Kidney epithelial cell (primary cell): ENCODE measurements around the gene MTHFSD. TPM values are rescaled to one million over a fixed set of nuclear protein-coding genes. Genes with fewer than 3 reads are reported as not detected.

Experiments used
- DNase-seq: peaks from one replicate; pipeline ENCODE4 v3.0.0-alpha.2; 2010; ENCODE audit warnings: low read depth
- H3K27me3 ChIP-seq: 2 replicates; pipeline ENCODE4 v1.6.0; 2011; ENCODE audit warnings: low read length; ENCODE audit not compliant: control insufficient read depth, insufficient read depth
- H3K36me3 ChIP-seq: 2 replicates; pipeline ENCODE4 v1.5.1; 2011; ENCODE audit warnings: low read length; ENCODE audit not compliant: control insufficient read depth, insufficient read depth
- H3K4me3 ChIP-seq: 2 replicates; pipeline ENCODE4 v1.5.1; 2011; ENCODE audit warnings: low read depth, mild to moderate bottlenecking, control low read depth, low read length
- CTCF ChIP-seq: IDR thresholded peaks from 2 replicates; pipeline ENCODE4 v1.5.1; 2011; ENCODE audit warnings: mild to moderate bottlenecking, moderate library complexity, low read length, control low read depth, inconsistent platforms; ENCODE audit not compliant: insufficient read depth, poor library complexity, severe bottlenecking
- total RNA-seq: library from RNA; depleted of rRNA; stranded (reverse); fragments of >200 nt; gene quantifications from 2 replicates; pipeline ENCODE4 v1.2.3, GENCODE V29; 2015

MTHFSD gene
- total RNA-seq, 1 donor from 2014 or later = 26.1 TPM

GRCh38 chr16:86496929-86497461, 58.0 kb downstream of the MTHFSD start:
- no peak for TF ChIP-seq CTCF
- no peaks in the 10 kb centered on the region for H3K36me3 ChIP-seq
- no peak for DNase-seq
- H3K27me3 ChIP-seq = peaks cover 98% of the 10 kb centered on the region
- H3K4me3 ChIP-seq = no peak overlapping the region

GRCh38 chr16:86496262-86496928, 58.6 kb downstream of the MTHFSD start:
- peaks cover 98% of the 10 kb centered on the region for H3K27me3 ChIP-seq
- H3K4me3 ChIP-seq = no peak overlapping the region
- DNase-seq = no peak
- no peaks in the 10 kb centered on the region for H3K36me3 ChIP-seq
- TF ChIP-seq CTCF = no peak

GRCh38 chr16:86495756-86496261, 59.2 kb downstream of the MTHFSD start:
- Histone ChIP-seq H3K36me3 (no peaks in the 10 kb centered on the region), H3K27me3 (peaks cover 97% of the 10 kb centered on the region), H3K4me3 (no peak overlapping the region)
- TF ChIP-seq CTCF = no peak
- DNase-seq = no peak

GRCh38 chr16:86495357-86495701, 59.7 kb downstream of the MTHFSD start:
- Histone ChIP-seq H3K27me3 (peaks cover 93% of the 10 kb centered on the region), H3K4me3 (no peak overlapping the region), H3K36me3 (no peaks in the 10 kb centered on the region)
- no peak for DNase-seq
- no peak for TF ChIP-seq CTCF

- Histone ChIP-seq H3K36me3 (no peaks in the 10 kb centered on the region), H3K27me3 (peaks cover 93% of the 10 kb centered on the region)
- DNase-seq = no peak
These were observed 60.3 kb downstream of the MTHFSD start for GRCh38 chr16:86494565-86495356.

More at GRCh38 chr16:86494565-86495356, 60.3 kb downstream of the MTHFSD start:
- H3K4me3 ChIP-seq = no peak overlapping the region
- no peak for TF ChIP-seq CTCF
